KMS-11 (cell line): ENCODE measurements around the gene PLXND1.

Source experiments
- H2AFZ ChIP-seq: fragments of 200-600 bp; sonication (generic); 2 replicates; pipeline ENCODE4 v1.6.1; 2016; ENCODE audit warnings: antibody characterized with exemption, mixed run types, low read depth
- H3K27ac ChIP-seq: fragments of 200-600 bp; sonication (generic); 2 replicates; pipeline ENCODE4 v1.6.1; 2016; ENCODE audit warnings: mild to moderate bottlenecking, mixed run types
- H3K27me3 ChIP-seq: fragments of 200-600 bp; sonication (generic); 2 replicates; pipeline ENCODE4 v1.6.1; 2017; ENCODE audit warnings: mild to moderate bottlenecking, low read depth, mixed run types, moderate library complexity; ENCODE audit not compliant: insufficient read depth
- H3K36me3 ChIP-seq: fragments of 200-600 bp; sonication (generic); 2 replicates; pipeline ENCODE4 v1.6.1; 2017; ENCODE audit warnings: mild to moderate bottlenecking, mixed run types; ENCODE audit not compliant: insufficient read depth
- H3K4me1 ChIP-seq: fragments of 200-600 bp; sonication (generic); 2 replicates; pipeline ENCODE4 v1.6.1; 2016; ENCODE audit warnings: mild to moderate bottlenecking, low read depth, mixed run types; ENCODE audit not compliant: poor library complexity, severe bottlenecking
- H3K4me2 ChIP-seq: fragments of 200-600 bp; sonication (generic); 2 replicates; pipeline ENCODE4 v1.7.0; 2016; ENCODE audit warnings: mild to moderate bottlenecking, mixed run types
- H3K4me3 ChIP-seq: fragments of 200-600 bp; sonication (generic); IDR thresholded peaks from 2 replicates; pipeline ENCODE4 v1.6.1; 2017; ENCODE audit warnings: low read depth, low read length, mixed read lengths; ENCODE audit not compliant: insufficient read depth
- H3K79me2 ChIP-seq: fragments of 200-600 bp; sonication (generic); 2 replicates; pipeline ENCODE4 v1.6.1; 2016; ENCODE audit warnings: low read depth, mixed run types; ENCODE audit not compliant: insufficient read depth
- H3K9ac ChIP-seq: fragments of 200-600 bp; sonication (generic); 2 replicates; pipeline ENCODE4 v1.6.1; 2016; ENCODE audit warnings: mild to moderate bottlenecking, mixed run types
- H4K20me1 ChIP-seq: fragments of 200-600 bp; sonication (generic); 2 replicates; pipeline ENCODE4 v1.6.1; 2016; ENCODE audit warnings: mild to moderate bottlenecking, mixed run types; ENCODE audit not compliant: insufficient read depth
- CTCF ChIP-seq: fragments of 200-600 bp; sonication (generic); conservative IDR thresholded peaks from 2 replicates; pipeline ENCODE4 v1.6.1; 2017; ENCODE audit warnings: low read depth, mild to moderate bottlenecking, antibody characterized with exemption, low read length, moderate library complexity, mixed read lengths

The PLXND1 gene

GRCh38 chr3:129583289-129583688, 23.2 kb downstream of the PLXND1 start:
- H3K79me2 ChIP-seq: no peaks in the 10 kb centered on the region
- H3K9ac ChIP-seq: no peak overlapping the region
- no peak overlapping the region for H3K4me3 ChIP-seq
- no peak overlapping the region for H3K27ac ChIP-seq
- H3K27me3 ChIP-seq: no peaks in the 10 kb centered on the region
- no peak overlapping the region for H3K4me2 ChIP-seq
- TF ChIP-seq CTCF: no peak
- peaks cover 4% of the 10 kb centered on the region for H3K4me1 ChIP-seq
- H3K36me3 ChIP-seq: no peaks in the 10 kb centered on the region
- H4K20me1 ChIP-seq: no peaks in the 10 kb centered on the region
- H2AFZ ChIP-seq: no peak overlapping the region

GRCh38 chr3:129582799-129583198, 23.7 kb downstream of the PLXND1 start:
- Histone ChIP-seq H3K36me3 (no peaks in the 10 kb centered on the region), H3K9ac (no peak overlapping the region), H2AFZ (no peak overlapping the region), H3K4me1 (peaks cover 9% of the 10 kb centered on the region), H3K4me3 (no peak overlapping the region), H4K20me1 (no peaks in the 10 kb centered on the region), H3K27me3 (no peaks in the 10 kb centered on the region), H3K27ac (no peak overlapping the region), H3K79me2 (no peaks in the 10 kb centered on the region), H3K4me2 (no peak overlapping the region)
- TF ChIP-seq CTCF: no peak

GRCh38 chr3:129581623-129582022, 24.9 kb downstream of the PLXND1 start:
- Histone ChIP-seq H3K79me2 (no peaks in the 10 kb centered on the region), H3K4me3 (no peak overlapping the region), H3K36me3 (no peaks in the 10 kb centered on the region), H3K27ac (no peak overlapping the region), H3K4me1 (peaks cover 21% of the 10 kb centered on the region), H3K27me3 (no peaks in the 10 kb centered on the region), H2AFZ (no peak overlapping the region), H3K4me2 (no peak overlapping the region), H4K20me1 (no peaks in the 10 kb centered on the region), H3K9ac (no peak overlapping the region)
- no peak for TF ChIP-seq CTCF

GRCh38 chr3:129579991-129580390, 26.5 kb downstream of the PLXND1 start:
- no peak overlapping the region for H3K9ac ChIP-seq
- TF ChIP-seq CTCF: no peak
- no peak overlapping the region for H3K27ac ChIP-seq
- peaks cover 37% of the 10 kb centered on the region for H3K4me1 ChIP-seq
- no peak overlapping the region for H3K4me3 ChIP-seq
- H3K36me3 ChIP-seq: no peaks in the 10 kb centered on the region
- no peaks in the 10 kb centered on the region for H3K27me3 ChIP-seq
- no peaks in the 10 kb centered on the region for H4K20me1 ChIP-seq
- no peak overlapping the region for H2AFZ ChIP-seq
- H3K4me2 ChIP-seq: no peak overlapping the region
- no peaks in the 10 kb centered on the region for H3K79me2 ChIP-seq
